GM23338 (cell line): Measurements from ENCODE around the gene ALG14. TPM values are rescaled to one million over a fixed set of nuclear protein-coding genes. Genes with fewer than 3 reads are reported as not detected.

Experiments
- ATAC-seq: fragments of 200-7000 bp; cut with Tn5 transposase; 3 replicates; pipeline ENCODE4 v1.9.1; 2020
- DNase-seq: peaks from one replicate; pipeline ENCODE4 v3.0.0-alpha.2; 2015; ENCODE audit warnings: low spot score
- H2AFZ ChIP-seq: fragments of 200-600 bp; sonication (generic); 2 replicates; pipeline ENCODE4 v1.8.0; 2016; ENCODE audit warnings: antibody characterized with exemption, mild to moderate bottlenecking, moderate library complexity
- H3F3A ChIP-seq: fragments of 200-600 bp; sonication (generic); replicated peaks from 2 replicates; pipeline ENCODE4 v1.8.0; 2017; ENCODE audit warnings: antibody characterized with exemption, mixed run types, low read depth
- H3K27ac ChIP-seq: fragments of 200-600 bp; sonication (generic); 2 replicates; pipeline ENCODE4 v1.6.1; 2016; ENCODE audit warnings: low read depth
- H3K27me3 ChIP-seq: fragments of 200-600 bp; sonication (generic); 2 replicates; pipeline ENCODE4 v1.8.0; 2016; ENCODE audit warnings: mild to moderate bottlenecking, mixed run types, moderate library complexity; ENCODE audit not compliant: insufficient read depth
- H3K36me3 ChIP-seq: fragments of 200-600 bp; sonication (generic); 2 replicates; pipeline ENCODE4 v1.8.0; 2016; ENCODE audit warnings: mild to moderate bottlenecking; ENCODE audit not compliant: insufficient read depth
- H3K4me1 ChIP-seq: fragments of 200-600 bp; sonication (generic); 2 replicates; pipeline ENCODE4 v1.8.0; 2016; ENCODE audit warnings: mild to moderate bottlenecking, moderate library complexity; ENCODE audit not compliant: insufficient read depth
- H3K4me2 ChIP-seq: fragments of 200-600 bp; sonication (generic); 2 replicates; pipeline ENCODE4 v1.7.1; 2017; ENCODE audit warnings: mixed run types
- H3K4me3 ChIP-seq: fragments of 200-600 bp; sonication (generic); 2 replicates; pipeline ENCODE4 v1.6.1; 2016; ENCODE audit warnings: mixed run types
- H3K79me2 ChIP-seq: fragments of 200-600 bp; sonication (generic); replicated peaks from 2 replicates; pipeline ENCODE4 v1.8.0; 2017; ENCODE audit warnings: mild to moderate bottlenecking; ENCODE audit not compliant: insufficient read depth
- H3K9me2 ChIP-seq: fragments of 200-600 bp; sonication (generic); 2 replicates; pipeline ENCODE4 v1.8.0; 2017; ENCODE audit not compliant: insufficient read depth
- H4K20me1 ChIP-seq: fragments of 200-600 bp; sonication (generic); replicated peaks from 2 replicates; pipeline ENCODE4 v1.8.0; 2017; ENCODE audit warnings: mild to moderate bottlenecking; ENCODE audit not compliant: insufficient read depth
- H3K27ac Mint-ChIP-seq: 2 replicates; pipeline ENCODE4 v1.8.0; 2020; ENCODE audit warnings: inconsistent platforms, mild to moderate bottlenecking, moderate library complexity, mixed read lengths
- H3K27me3 Mint-ChIP-seq: 3 replicates; pipeline ENCODE4 v1.8.0; 2022; ENCODE audit warnings: low read depth, mild to moderate bottlenecking, moderate library complexity, mixed read lengths, inconsistent platforms; ENCODE audit not compliant: insufficient read depth, poor library complexity
- H3K36me3 Mint-ChIP-seq: 3 replicates; pipeline ENCODE4 v1.8.0; 2021; ENCODE audit warnings: low read depth, mild to moderate bottlenecking, inconsistent platforms, moderate library complexity, mixed read lengths
- H3K4me1 Mint-ChIP-seq: 3 replicates; pipeline ENCODE4 v1.8.0; 2020; ENCODE audit warnings: mild to moderate bottlenecking, inconsistent platforms, mixed read lengths
- H3K4me3 Mint-ChIP-seq: 3 replicates; pipeline ENCODE4 v1.8.0; 2021; ENCODE audit warnings: moderate library complexity, mild to moderate bottlenecking, inconsistent platforms, mixed read lengths
- H3K9me3 Mint-ChIP-seq: 3 replicates; pipeline ENCODE4 v1.8.0; 2020; ENCODE audit warnings: moderate library complexity, mild to moderate bottlenecking, inconsistent platforms, mixed read lengths
- CREB1 ChIP-seq: fragments of 250-450 bp; sonication (Bioruptor Pico); IDR thresholded peaks from 2 replicates; pipeline ENCODE4 v1.5.0; 2020; ENCODE audit warnings: low read depth, mild to moderate bottlenecking, moderate library complexity
- CTCF ChIP-seq, 2 experiments: fragments of 200-600 bp in 1 of 2; sonication (generic) in 1 of 2; conservative IDR thresholded peaks; 2 replicates each; pipeline versions ENCODE4 v1.5.1 to v1.6.1; 2016 to 2017; ENCODE audit warnings: antibody characterized with exemption in 2 of 2, low read depth in 2 of 2, mild to moderate bottlenecking in 2 of 2, moderate library complexity in 1 of 2
- ETS1 ChIP-seq: IDR thresholded peaks from 2 replicates; pipeline ENCODE4 v1.6.1; 2016; ENCODE audit warnings: antibody characterized with exemption
- EZH2 ChIP-seq: fragments of 200-600 bp; sonication (generic); IDR thresholded peaks from one replicate; pipeline ENCODE4 v1.8.0; 2017; ENCODE audit warnings: antibody characterized with exemption, mild to moderate bottlenecking, low read depth; ENCODE audit not compliant: unreplicated experiment
- EZH2phosphoT487 ChIP-seq: fragments of 200-600 bp; sonication (generic); IDR thresholded peaks from one replicate; pipeline ENCODE4 v1.8.1; 2018; ENCODE audit warnings: antibody characterized with exemption; ENCODE audit not compliant: unreplicated experiment
- JUNB ChIP-seq: IDR thresholded peaks from one replicate; pipeline ENCODE4 v1.6.1; 2016; ENCODE audit warnings: antibody characterized with exemption; ENCODE audit not compliant: unreplicated experiment
- NANOG ChIP-seq: IDR thresholded peaks from 2 replicates; pipeline ENCODE4 v1.6.1; 2016; ENCODE audit warnings: antibody characterized with exemption, borderline replicate concordance
- POLR2AphosphoS5 ChIP-seq: IDR thresholded peaks from 2 replicates; pipeline ENCODE4 v1.6.1; 2016; ENCODE audit warnings: antibody characterized with exemption, low read depth
- REST ChIP-seq: IDR thresholded peaks from one replicate; pipeline ENCODE4 v1.6.1; 2018; ENCODE audit warnings: antibody characterized with exemption; ENCODE audit not compliant: unreplicated experiment
- STAT1 ChIP-seq: IDR thresholded peaks from one replicate; pipeline ENCODE4 v1.6.1; 2016; ENCODE audit warnings: antibody characterized with exemption; ENCODE audit not compliant: unreplicated experiment
- ZNF114 ChIP-seq: fragments of 250-450 bp; sonication (Bioruptor Pico); IDR thresholded peaks from 2 replicates; pipeline ENCODE4 v1.5.0; 2020; ENCODE audit warnings: mild to moderate bottlenecking, moderate library complexity
- ZNF331 ChIP-seq: fragments of 250-450 bp; sonication (Bioruptor Pico); IDR thresholded peaks from 2 replicates; pipeline ENCODE4 v1.5.0; 2020; ENCODE audit warnings: low read depth, mild to moderate bottlenecking, moderate library complexity
- ZNF462 ChIP-seq: fragments of 250-450 bp; sonication (Bioruptor Pico); IDR thresholded peaks from 2 replicates; pipeline ENCODE4 v1.5.0; 2020; ENCODE audit warnings: mild to moderate bottlenecking, moderate library complexity
- polyA plus RNA-seq: library from polyadenylated mRNA; unstranded; fragments of >200 nt; fragmentation: Nextera tagmentation; extraction: Ambion mirVana; gene quantifications from 2 replicates; pipeline ENCODE4 v1.2.1, GENCODE V29; 2016
- total RNA-seq: library from RNA; depleted of rRNA; stranded (reverse); fragments of >200 nt; shearing (Covaris generic); gene quantifications from 2 replicates; pipeline ENCODE4 v1.2.3, GENCODE V29; 2014

Gene ALG14
- total and polyA plus RNA-seq, 2 experiments from 2014 or later: 0.42 to 2.8 TPM

GRCh38 chr1:94979656-94980581, 92.8 kb downstream of the ALG14 start:
- Histone ChIP-seq H3K4me1 (no peaks in the 10 kb centered on the region), H2AFZ (no peak overlapping the region), H3K27ac (no peak overlapping the region), H3K36me3 (no peaks in the 10 kb centered on the region), H3K27me3 (no peaks in the 10 kb centered on the region), H3K79me2 (no peaks in the 10 kb centered on the region), H4K20me1 (no peaks in the 10 kb centered on the region), H3F3A (no peaks in the 10 kb centered on the region), H3K4me3 (no peak overlapping the region), H3K4me2 (no peak overlapping the region), H3K9me2 (no peaks in the 10 kb centered on the region)
- peaks cover 2% of the 10 kb centered on the region for H3K27me3 Mint-ChIP-seq
- no peak for ATAC-seq
- H3K4me3 Mint-ChIP-seq: no peak overlapping the region
- H3K27ac Mint-ChIP-seq: no peak overlapping the region
- no peak for DNase-seq
- no peaks in the 10 kb centered on the region for H3K4me1 Mint-ChIP-seq
- TF ChIP-seq ZNF462 (CRISPR knock-in tag) (no peak), REST (no peak), STAT1 (no peak), JUNB (no peak), EZH2phosphoT487 (no peak), ZNF114 (no peak), CTCF (conservative IDR thresholded peaks at IDR 0.05; ENCODE audit: low read depth in 2 of 2) (no peak), ZNF331 (CRISPR knock-in tag) (no peak), CREB1 (CRISPR knock-in tag) (no peak), ETS1 (no peak), POLR2AphosphoS5 (no peak), NANOG (no peak), EZH2 (no peak)
- no peaks in the 10 kb centered on the region for H3K9me3 Mint-ChIP-seq
- H3K36me3 Mint-ChIP-seq: no peaks in the 10 kb centered on the region
